Activated naive CD4-positive, alpha-beta T cell treated with anti-CD3 and anti-CD28 coated beads, Interleukin-2, amount 50 U/mL, for 24 hours (primary cell): ENCODE data around the gene TDRD5.

ENCODE experiments used
- H3K27ac Mint-ChIP-seq: one replicate; pipeline ENCODE4 v1.8.0; 2021; ENCODE audit warnings: mild to moderate bottlenecking, mixed read lengths
- H3K27me3 Mint-ChIP-seq: one replicate; pipeline ENCODE4 v1.8.0; 2021; ENCODE audit warnings: mixed read lengths
- H3K36me3 Mint-ChIP-seq: one replicate; pipeline ENCODE4 v1.8.0; 2021; ENCODE audit warnings: mixed read lengths
- H3K4me1 Mint-ChIP-seq: one replicate; pipeline ENCODE4 v1.8.0; 2021; ENCODE audit warnings: mixed read lengths
- H3K4me3 Mint-ChIP-seq: one replicate; pipeline ENCODE4 v1.8.0; 2021; ENCODE audit warnings: mild to moderate bottlenecking, mixed read lengths
- H3K9me3 Mint-ChIP-seq: one replicate; pipeline ENCODE4 v1.8.0; 2021; ENCODE audit warnings: mixed read lengths

Gene TDRD5

DNA sequence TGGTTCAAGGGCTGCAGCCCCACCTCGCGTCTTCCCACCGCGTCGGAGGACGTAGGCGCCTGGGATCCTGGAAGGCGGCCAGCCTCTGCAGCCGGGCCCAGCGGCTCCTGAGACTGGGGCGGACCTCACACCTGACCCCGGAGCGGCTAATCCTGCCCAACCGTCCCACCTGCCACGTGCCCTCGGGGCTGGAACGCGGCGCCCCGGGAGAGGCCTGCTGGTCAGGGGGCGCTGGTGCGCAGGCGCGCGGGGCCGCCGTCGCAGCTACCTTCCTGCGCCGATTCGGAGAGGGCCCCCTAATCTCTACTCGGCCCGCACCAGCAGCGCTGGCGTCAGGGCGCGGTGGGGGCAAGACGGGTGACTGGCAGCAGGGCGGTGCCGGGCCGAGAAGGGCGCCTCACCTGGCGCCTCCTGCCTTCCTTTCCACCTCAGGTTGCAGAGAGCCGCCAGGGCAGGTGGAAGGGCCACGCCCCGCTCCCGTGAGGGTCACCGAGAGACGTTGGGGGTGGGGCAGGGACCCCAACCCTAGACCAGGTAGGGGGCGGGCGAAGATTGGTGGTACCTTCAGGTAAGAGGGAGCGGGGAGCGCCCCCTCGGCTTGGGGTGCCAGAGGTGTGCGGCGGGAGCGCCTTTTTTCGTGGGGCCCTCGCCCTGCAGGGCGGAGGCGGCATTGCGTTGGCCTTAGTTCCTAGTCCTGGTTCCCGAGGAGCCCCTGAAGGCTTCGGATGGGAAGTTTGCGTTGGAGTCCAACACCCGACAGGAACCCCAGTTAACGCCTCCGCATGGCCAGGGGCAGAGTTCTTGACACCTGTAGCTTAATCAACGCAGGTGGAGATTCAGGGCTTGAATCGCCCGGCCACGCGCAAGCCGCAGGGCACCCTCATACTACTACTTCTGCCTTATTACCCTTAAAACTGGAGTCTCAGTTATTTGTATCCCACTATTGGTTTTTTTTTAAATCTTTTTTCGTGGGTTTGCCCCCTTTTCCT, at the start of gene TDRD5:
TSS of gene TDRD5 (plus strand) at position 241 of the 989 bp plus-strand sequence. CDS start 784 bp downstream, outside the sequence.
- Mint-ChIP-seq H3K27me3 (peaks cover 30% of the 10 kb centered on the region), H3K27ac (no peak within 1 kb of the TSS), H3K9me3 (no peaks in the 10 kb centered on the region), H3K36me3 (no peaks in the 10 kb centered on the region), H3K4me3 (no peak within 1 kb of the TSS), H3K4me1 (no peaks in the 10 kb centered on the region)

DNA sequence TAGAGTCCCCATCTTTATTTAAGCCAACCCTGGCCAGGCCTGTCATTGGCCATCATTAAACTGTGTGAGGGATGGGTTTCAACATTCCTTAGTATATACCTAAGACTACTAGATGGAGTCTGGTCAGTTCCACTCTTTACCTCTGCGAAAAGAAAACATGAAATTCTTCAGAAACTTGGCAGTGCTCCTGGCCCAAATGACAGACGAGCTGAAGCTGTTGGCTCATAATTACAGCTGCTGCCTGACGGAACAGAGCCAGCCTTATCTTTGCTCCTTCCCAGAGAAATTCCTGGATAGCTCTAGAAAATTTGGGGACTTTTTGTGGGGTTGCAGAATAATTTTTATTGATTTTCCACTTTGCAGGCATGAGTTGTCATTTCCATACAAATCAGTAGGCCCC, 46.3 kb upstream of the TDRD5 start:
- peaks cover 9% of the 10 kb centered on the region for H3K27me3 Mint-ChIP-seq
- H3K4me3 Mint-ChIP-seq, result no peak overlapping the region
- no peaks in the 10 kb centered on the region for H3K4me1 Mint-ChIP-seq
- no peak overlapping the region for H3K27ac Mint-ChIP-seq
- no peaks in the 10 kb centered on the region for H3K36me3 Mint-ChIP-seq
- H3K9me3 Mint-ChIP-seq, result no peaks in the 10 kb centered on the region

DNA sequence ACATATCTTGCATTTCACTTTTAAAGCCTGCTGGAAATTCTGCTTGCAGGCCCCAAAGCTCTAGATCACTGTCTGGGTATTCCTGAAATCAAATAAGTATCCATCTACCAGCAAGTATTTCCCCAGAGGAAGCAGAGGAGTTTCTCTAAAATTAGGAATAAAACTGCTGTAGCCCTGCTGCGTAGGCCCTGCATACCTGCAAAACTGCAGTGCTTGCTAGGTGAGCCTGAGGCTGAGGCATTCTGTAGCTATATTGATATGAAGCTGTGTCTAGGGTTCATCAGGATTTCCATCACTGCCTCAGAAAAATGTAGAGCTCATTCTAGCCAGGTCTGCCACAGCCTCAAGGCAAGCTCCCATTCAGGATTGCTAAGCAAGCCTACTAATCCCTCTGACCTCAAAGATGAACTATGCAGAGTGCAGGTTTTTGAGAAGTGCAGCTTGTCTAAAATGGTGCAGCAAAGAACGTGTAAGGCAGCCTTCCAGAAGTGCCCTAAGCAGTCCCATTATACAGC, 44.6 kb upstream of the TDRD5 start:
- Mint-ChIP-seq H3K4me3 (no peak overlapping the region), H3K27me3 (peaks cover 9% of the 10 kb centered on the region), H3K9me3 (no peaks in the 10 kb centered on the region), H3K27ac (no peak overlapping the region), H3K36me3 (no peaks in the 10 kb centered on the region), H3K4me1 (no peaks in the 10 kb centered on the region)

DNA sequence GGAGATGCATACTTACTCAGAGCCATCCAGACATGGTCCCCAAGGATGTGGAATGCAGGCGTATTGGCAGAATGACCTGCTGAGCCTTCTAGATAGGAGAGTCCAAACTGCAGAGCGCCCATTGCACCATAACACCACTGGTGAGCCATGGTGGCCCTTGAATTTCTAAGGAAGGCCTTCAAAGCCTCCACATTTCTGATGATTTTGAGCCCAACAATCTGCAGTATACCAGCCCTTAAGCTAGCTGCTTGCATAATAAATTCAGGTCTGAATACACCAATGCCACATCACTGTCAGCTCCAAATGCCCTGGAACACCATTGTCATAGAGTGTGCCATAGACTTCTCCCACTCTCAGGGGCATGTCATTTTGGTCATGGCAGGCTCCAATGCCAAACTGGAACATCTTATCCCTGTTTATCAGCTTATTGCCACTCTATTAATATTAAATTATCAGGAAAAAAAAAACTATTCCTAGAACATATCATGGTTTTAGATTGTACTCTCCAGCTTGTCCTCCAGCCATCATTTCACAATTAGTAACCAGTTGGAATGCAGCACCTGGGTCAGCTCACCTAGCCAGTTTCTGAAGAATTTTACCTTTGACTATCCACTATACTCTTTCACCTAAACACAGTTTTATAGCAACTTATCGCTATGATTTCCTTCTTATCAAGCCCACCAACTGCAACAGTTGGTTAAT, 42.8 kb upstream of the TDRD5 start:
- H3K27me3 Mint-ChIP-seq, result peaks cover 1% of the 10 kb centered on the region
- no peaks in the 10 kb centered on the region for H3K4me1 Mint-ChIP-seq
- no peak overlapping the region for H3K4me3 Mint-ChIP-seq
- no peaks in the 10 kb centered on the region for H3K36me3 Mint-ChIP-seq
- H3K27ac Mint-ChIP-seq, result no peak overlapping the region
- no peaks in the 10 kb centered on the region for H3K9me3 Mint-ChIP-seq

GRCh38 chr1:179549368-179549700, 42.3 kb upstream of the TDRD5 start:
- Mint-ChIP-seq H3K9me3 (no peaks in the 10 kb centered on the region), H3K27me3 (peaks cover 1% of the 10 kb centered on the region), H3K27ac (no peak overlapping the region), H3K4me3 (no peak overlapping the region), H3K4me1 (no peaks in the 10 kb centered on the region), H3K36me3 (no peaks in the 10 kb centered on the region)

DNA sequence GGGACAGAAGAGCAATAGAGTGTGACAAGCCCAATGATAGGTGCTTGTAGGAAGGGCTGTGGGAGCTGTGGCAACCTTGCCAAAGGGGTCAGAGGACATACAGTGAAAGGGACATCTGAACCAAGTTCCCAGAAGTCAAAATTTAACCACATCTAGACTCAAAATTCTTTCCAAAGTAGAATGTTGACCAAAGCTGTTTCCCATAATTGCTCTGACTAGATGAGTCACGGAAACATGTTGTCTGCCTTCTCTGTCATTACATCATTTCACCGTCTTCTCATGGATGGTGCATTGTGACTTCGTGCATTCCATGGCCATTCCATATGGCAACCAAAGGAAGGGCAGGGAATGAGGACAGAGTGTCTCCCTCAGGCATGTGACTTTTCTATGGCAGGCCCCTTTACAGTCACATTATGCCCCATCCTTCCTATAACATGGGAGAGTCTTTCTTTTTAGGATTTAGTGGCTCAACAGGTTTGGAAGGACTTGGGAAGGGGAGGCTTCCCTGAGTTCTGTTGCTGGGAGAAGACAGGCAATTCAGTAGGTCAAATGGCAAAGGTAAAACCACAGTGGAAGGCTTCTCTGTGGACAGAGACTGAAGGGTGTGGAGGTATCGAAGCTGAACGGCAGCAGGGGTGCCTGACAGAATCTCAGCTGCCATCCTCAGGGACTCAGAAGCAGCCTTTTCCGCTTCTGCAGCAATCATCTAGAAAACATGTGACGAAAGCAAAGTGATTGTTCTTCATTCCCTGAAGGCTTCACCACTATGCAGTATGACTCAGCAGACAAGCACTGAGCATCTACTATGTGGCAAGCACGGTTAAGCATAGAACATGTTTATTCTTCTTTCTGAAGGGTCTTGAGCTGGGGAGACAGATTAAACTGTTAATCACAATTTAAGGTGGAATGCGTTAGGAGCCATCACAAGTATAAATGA, 40.6 kb upstream of the TDRD5 start:
- Mint-ChIP-seq H3K27ac (no peak overlapping the region), H3K4me1 (no peaks in the 10 kb centered on the region)

DNA sequence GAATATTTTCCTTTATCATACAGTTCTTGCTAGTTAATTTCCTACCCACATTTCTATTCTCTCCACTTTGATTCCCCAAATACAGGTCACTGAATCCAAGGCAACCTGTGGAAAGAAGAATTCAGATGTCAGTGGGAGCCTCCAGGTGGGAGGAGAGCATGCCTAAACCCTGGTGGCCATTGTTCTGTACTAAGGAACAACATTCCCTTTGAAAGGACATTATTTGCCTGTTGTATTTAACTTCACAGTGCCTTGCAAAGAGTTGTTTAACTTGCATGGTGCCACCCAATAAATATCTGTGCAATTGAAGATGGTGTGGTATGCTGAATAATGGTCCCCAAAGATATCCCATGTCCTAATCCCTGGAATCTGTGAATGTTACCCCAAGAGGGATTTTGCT, 37.2 kb upstream of the TDRD5 start:
- Mint-ChIP-seq H3K4me3 (no peak overlapping the region), H3K27ac (no peak overlapping the region), H3K36me3 (no peaks in the 10 kb centered on the region), H3K9me3 (no peaks in the 10 kb centered on the region), H3K27me3 (peaks cover 3% of the 10 kb centered on the region), H3K4me1 (no peaks in the 10 kb centered on the region)

More for the DNA sequence above, 40.6 kb upstream of the TDRD5 start:
- H3K9me3 Mint-ChIP-seq, result no peaks in the 10 kb centered on the region
- H3K27me3 Mint-ChIP-seq, result peaks cover 1% of the 10 kb centered on the region
- H3K36me3 Mint-ChIP-seq, result no peaks in the 10 kb centered on the region
- no peak overlapping the region for H3K4me3 Mint-ChIP-seq

- H3K27me3 Mint-ChIP-seq, result peaks cover 6% of the 10 kb centered on the region
- no peaks in the 10 kb centered on the region for H3K4me1 Mint-ChIP-seq
- no peaks in the 10 kb centered on the region for H3K36me3 Mint-ChIP-seq
- H3K9me3 Mint-ChIP-seq, result no peaks in the 10 kb centered on the region
- no peak overlapping the region for H3K27ac Mint-ChIP-seq
- H3K4me3 Mint-ChIP-seq, result no peak overlapping the region
These were observed 33.6 kb upstream of the TDRD5 start for GRCh38 chr1:179558078-179558477.

DNA sequence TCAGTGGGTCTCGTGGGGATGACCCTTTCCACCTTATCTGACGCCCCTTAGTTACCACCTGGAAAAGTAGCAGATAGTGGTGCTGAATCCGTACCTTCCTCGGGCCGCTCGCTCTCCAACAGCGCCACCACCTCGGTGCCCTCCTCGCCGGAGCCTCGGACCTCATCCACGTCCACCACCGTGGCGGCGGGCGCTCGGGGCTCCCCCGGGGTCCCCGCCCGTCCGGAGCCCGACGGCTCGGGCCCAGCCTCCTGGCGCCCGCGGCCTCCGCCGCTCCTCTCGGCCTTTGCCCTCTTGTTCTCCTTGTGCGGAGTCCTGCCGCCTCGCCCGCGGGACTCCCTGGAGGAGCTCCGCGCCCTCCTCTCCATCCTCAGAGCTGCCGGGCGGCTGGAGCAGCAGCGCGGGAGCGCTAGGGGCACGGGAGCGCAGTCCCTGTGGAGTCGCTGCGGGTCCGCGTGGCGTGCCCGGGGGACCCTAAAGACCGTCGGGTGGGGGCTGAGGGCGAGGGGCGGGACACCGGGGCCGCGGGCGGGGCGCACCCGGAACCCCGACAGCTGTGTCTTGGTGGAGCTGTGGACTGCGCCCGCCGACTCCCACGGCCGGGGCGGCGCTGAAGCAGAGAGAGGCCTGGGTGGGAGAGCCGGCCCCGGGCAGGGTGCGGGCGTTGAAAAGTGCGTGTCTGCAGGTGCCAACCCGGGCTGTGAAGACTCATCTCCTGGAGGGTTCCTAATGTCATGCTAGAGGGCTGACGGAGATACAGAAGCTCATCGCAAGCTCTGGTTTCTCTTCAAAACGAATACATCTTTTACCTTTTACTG, 15.9 kb upstream of the TDRD5 start, which contains the start of gene NPHS2:
TSS of gene NPHS2 (minus strand) at position 452 of the 818 bp plus-strand sequence. CDS start at position 368, 84 bp downstream.
- no peaks in the 10 kb centered on the region for H3K36me3 Mint-ChIP-seq
- peaks cover 6% of the 10 kb centered on the region for H3K4me1 Mint-ChIP-seq
- H3K9me3 Mint-ChIP-seq, result peaks cover 2% of the 10 kb centered on the region
- H3K4me3 Mint-ChIP-seq, result no peak within 1 kb of the TSS
- H3K27ac Mint-ChIP-seq, result no peak within 1 kb of the TSS
- H3K27me3 Mint-ChIP-seq, result peaks cover 38% of the 10 kb centered on the region

GRCh38 chr1:179576509-179576908, 15.1 kb upstream of the TDRD5 start:
- no peaks in the 10 kb centered on the region for H3K36me3 Mint-ChIP-seq
- H3K4me1 Mint-ChIP-seq, result peaks cover 6% of the 10 kb centered on the region
- peaks cover 34% of the 10 kb centered on the region for H3K27me3 Mint-ChIP-seq
- no peak overlapping the region for H3K27ac Mint-ChIP-seq
- no peak overlapping the region for H3K4me3 Mint-ChIP-seq
- no peaks in the 10 kb centered on the region for H3K9me3 Mint-ChIP-seq

DNA sequence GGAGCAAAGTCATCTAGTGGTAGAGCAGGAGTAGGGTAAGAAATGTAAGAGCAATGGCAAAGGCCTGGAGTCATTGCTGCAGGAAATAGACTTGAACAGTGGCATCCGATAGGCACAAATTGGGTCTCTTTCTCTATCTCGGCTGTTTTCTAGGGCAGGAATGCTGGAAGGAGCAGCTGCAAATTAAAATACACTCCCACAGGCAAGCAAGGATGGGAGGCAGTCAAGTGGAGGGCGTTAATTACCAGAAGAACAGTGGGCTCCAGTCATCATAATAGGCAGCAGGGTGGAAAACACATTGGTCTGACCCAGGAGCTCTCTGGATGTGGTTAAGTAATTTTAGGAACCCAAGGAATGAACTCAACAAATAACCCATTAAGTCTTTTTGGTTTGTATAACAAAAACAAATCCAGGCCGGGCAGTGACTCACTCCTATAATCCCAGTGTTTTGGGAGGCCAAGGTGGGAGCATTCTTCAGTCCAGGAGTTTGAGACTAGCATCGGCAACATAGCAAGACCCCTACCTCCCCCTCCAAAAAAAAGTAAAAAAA, 7.8 kb upstream of the TDRD5 start:
- no peaks in the 10 kb centered on the region for H3K36me3 Mint-ChIP-seq
- no peaks in the 10 kb centered on the region for H3K4me1 Mint-ChIP-seq
- no peak overlapping the region for H3K4me3 Mint-ChIP-seq
- no peak overlapping the region for H3K27ac Mint-ChIP-seq
- H3K27me3 Mint-ChIP-seq, result peaks cover 40% of the 10 kb centered on the region
- no peaks in the 10 kb centered on the region for H3K9me3 Mint-ChIP-seq

DNA sequence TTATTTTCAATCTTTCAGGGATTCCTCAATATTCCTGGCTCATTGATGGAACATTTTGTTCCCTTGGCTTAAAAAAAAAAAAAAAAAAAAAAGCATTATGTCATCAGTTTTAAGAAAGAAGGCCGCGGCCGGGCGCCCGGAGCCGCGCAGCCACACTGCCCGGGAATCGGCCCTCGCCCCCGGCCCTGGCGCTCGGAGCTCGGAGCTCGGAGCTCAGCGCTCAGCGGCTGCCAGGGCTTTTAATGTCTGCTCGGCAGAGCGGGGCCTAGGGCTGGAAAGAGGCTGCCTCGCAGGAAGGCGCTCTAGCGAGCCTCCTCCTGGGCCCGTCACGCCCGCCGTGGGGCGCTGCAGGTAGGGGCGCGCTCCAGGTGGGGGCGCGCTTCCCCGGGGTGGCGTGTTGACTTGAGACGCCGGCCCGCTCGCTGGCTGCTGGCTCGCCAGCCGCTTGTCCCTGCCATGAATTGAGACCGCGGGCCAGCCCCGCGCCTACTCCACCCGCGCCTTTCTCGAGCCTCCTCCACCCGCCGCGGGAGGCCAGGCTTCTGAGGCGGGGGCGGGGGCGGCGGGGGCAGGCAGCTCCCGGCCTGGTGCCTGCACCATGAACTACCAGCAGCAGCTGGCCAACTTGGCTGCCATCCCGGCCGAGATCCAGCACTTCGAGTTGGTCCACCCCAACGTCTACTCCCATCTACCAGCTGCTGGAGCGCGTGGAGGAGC, 5.4 kb upstream of the TDRD5 start:
- Mint-ChIP-seq H3K4me3 (no peak overlapping the region), H3K9me3 (no peaks in the 10 kb centered on the region), H3K27me3 (peaks cover 37% of the 10 kb centered on the region), H3K4me1 (no peaks in the 10 kb centered on the region), H3K27ac (no peak overlapping the region), H3K36me3 (no peaks in the 10 kb centered on the region)

GRCh38 chr1:179587336-179587735, 4.3 kb upstream of the TDRD5 start:
- no peaks in the 10 kb centered on the region for H3K9me3 Mint-ChIP-seq
- no peak overlapping the region for H3K27ac Mint-ChIP-seq
- H3K4me3 Mint-ChIP-seq, result no peak overlapping the region
- H3K36me3 Mint-ChIP-seq, result no peaks in the 10 kb centered on the region
- H3K4me1 Mint-ChIP-seq, result no peaks in the 10 kb centered on the region
- peaks cover 39% of the 10 kb centered on the region for H3K27me3 Mint-ChIP-seq
